Thyroid gland (tissue), 4 donors: ENCODE results near the gene HAPSTR1.

ENCODE experiments used
- CTCF ChIP-seq, 6 experiments: fragments of 200-600 bp in 3 of 6; fragments of 450-650 bp in 3 of 6; sonication (generic) in 3 of 6; IDR thresholded peaks; one replicate each; pipeline ENCODE4 v1.5.1; 2016 to 2019; ENCODE audit warnings: antibody characterized with exemption in 6 of 6, mild to moderate bottlenecking in 2 of 6, inconsistent platforms in 1 of 6, moderate library complexity in 1 of 6
- POLR2A ChIP-seq, 2 donors: fragments of 450-650 bp; IDR thresholded peaks; one replicate each; pipeline ENCODE4 v1.6.1; 2017; ENCODE audit warnings: antibody characterized with exemption in 2 of 2, mild to moderate bottlenecking in 2 of 2, moderate library complexity in 1 of 2

- TF ChIP-seq POLR2A (IDR thresholded peaks at IDR 0.05) = no peak
- TF ChIP-seq CTCF (IDR thresholded peaks at IDR 0.05) = no peak
These were observed 22.7 kb downstream of the HAPSTR1 start for GRCh38 chr16:9114112-9114511.
